Activated CD4-positive, alpha-beta T cell treated with anti-CD3 and anti-CD28 coated beads, Interleukin-10, Interleukin-2, amounts not matched to agents 100 ng/mL and 50 ng/mL, durations not matched to agents 16 hours and 8 hours (primary cell): ENCODE measurements around the gene TACSTD2.
A peak's percentile ranks its signal among the peaks of the same experiment; 100 is the strongest.
"Not testable (repeated sequence)": the region's sequence is repeated elsewhere in the genome, so short reads cannot be mapped to it uniquely, and the experiment has no call there.

Experiments used
- DNase-seq: peaks from one replicate; pipeline ENCODE4 v3.0.0-alpha.2; 2020

The TACSTD2 gene, protein sequence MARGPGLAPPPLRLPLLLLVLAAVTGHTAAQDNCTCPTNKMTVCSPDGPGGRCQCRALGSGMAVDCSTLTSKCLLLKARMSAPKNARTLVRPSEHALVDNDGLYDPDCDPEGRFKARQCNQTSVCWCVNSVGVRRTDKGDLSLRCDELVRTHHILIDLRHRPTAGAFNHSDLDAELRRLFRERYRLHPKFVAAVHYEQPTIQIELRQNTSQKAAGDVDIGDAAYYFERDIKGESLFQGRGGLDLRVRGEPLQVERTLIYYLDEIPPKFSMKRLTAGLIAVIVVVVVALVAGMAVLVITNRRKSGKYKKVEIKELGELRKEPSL

DNA sequence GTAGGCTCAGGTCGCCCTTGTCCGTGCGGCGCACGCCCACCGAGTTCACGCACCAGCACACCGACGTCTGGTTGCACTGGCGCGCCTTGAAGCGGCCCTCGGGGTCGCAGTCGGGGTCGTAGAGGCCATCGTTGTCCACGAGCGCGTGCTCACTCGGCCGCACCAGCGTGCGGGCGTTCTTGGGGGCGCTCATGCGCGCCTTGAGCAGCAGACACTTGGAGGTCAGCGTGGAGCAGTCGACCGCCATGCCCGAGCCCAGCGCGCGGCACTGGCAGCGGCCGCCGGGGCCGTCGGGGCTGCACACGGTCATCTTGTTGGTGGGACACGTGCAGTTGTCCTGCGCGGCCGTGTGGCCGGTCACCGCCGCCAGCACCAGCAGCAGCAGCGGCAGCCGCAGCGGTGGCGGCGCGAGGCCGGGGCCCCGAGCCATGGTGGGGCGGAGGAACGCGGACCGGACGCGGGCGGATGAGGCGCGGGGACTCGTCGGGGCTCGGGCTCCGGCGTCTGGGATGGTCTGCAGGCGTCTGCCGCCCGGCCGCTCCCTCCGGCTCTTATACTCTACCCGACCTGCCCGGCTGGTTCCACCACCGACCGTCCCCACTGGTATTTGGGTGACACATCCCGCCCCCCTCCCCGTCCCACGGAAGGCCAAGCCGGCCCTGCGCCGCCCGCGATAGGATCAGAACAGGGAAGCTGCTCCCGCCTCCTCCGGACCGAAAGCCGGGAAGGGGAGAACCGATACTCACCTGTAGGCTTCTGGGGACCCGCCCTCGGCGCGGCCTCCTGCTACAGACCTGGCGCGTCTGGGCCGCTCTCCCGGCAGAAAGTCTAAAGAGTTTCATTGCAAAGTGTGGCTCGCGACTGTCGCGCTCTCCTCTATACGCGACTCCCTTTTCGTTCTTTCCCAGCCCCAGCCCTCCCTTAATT is at the start of gene TACSTD2:
TSS of gene TACSTD2 (minus strand) at position 526 of the 927 bp plus-strand sequence. CDS start at position 430, 96 bp downstream.
- no peak for DNase-seq

DNA sequence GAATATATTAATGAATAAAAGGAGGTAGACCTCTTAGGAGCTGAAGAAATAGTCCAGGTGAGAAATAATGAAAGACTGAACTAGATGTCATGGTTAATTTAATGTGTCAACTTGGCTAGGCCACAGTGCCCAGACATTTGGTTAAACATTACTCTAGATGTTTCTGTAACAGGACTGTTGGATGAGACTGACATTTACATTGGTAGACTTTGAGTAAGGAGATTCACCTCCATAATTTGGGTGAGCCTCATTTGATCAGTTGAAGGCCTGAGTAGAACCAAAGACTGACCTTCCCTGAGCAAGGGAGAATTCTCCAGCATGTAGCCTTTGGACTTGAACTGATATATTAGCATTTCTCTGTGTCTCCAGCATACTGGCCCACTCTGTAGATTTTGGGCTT is 49.2 kb upstream of the TACSTD2 start:
- DNase-seq: no peak

DNA sequence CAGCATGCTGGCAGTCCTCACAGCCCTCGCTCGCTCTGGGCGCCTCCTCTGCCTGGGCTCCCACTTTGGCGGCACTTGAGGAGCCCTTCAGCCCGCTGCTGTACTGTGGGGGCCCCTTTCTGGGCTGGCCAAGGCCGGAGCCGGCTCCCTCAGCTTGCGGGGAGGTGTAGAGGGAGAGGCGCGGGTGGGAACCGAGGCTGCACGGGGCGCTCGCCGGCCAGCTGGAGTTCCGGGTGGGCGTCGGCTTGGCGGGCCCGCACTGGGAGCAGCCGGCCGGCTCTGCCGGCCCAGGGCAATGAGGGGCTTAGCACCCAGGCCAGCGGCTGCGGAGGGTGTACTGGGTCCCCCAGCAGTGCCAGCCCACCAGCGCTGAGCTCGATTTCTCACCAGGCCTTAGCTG is 46.2 kb upstream of the TACSTD2 start:
- DNase-seq: not testable (repeated sequence)

DNA sequence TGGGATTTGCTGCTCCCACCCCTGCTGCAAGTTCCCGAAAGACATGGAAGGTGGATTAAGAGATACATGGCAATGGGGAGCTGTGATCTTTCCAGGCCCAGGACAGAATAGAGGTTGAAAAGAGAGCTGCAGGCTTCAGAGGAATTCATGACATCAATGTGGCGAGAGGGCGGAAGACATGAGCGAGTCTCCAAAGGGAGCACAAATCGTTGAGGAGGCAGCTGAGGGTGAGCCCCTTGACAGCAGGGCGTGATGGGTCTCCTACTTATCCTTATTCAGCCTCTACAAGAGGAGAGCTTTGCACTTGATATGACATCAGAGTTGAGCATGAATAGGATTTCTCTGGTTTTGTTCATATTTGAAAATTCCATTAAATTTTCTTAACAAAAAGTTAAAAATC is 45.5 kb upstream of the TACSTD2 start:
- no peak for DNase-seq

DNA sequence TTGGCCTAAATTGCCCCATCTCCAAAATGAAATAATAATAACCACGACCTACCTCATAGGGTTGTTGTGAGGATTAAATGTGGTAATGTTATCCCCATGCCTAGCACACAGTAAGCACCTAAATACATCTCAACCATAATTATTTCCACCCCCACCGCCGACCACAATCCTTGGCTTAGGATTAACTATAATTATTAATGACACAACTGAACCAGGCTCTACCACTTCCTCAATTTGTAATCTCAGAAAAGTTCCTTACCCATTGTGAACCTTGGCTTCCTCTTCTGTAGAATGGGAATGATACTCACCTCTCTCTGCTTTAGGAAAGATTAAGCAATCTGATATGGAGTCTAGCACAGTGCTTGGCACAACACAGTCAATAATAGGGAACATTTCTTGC is 44.3 kb upstream of the TACSTD2 start:
- no peak for DNase-seq

DNA sequence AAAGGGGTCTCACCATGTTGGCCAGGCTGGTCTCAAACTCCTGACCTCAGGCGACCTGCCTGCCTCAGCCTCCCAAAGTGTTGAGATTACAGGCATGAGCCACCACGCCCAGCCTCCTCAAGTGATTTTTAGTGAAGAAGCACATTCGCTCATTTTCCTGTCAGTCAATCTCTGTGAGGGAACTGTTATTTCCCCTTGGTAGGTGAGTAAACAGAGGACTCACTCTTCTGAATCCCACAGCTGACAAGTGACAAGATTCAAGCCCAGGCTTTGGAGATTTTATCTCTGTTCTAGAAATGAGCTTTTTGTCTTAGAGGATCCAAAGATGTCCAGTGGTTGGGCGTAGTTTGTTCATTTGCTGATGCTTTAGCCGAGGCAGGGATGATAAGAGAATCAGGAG is 43.9 kb upstream of the TACSTD2 start:
- DNase-seq: peak; percentile 21

DNA sequence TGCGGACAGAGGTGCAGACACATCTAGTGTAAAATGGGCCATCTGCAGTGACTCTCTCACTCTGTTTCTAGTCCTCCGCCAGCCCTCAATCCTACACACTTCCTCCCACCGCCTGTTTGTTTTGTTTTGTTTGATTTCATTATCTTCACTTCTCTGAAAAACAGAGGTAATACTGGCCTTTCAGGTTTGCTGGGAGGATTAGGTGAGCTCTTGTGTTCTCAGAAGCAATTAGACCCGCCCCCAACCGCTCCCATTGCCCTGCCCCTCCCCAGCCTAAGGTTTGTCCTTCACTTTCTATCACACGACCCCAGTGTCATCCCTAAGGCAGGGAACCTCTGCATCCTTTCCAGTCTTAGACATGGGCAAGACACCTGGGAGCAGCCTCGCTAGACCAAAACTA is 43.2 kb upstream of the TACSTD2 start:
- DNase-seq: no peak

DNA sequence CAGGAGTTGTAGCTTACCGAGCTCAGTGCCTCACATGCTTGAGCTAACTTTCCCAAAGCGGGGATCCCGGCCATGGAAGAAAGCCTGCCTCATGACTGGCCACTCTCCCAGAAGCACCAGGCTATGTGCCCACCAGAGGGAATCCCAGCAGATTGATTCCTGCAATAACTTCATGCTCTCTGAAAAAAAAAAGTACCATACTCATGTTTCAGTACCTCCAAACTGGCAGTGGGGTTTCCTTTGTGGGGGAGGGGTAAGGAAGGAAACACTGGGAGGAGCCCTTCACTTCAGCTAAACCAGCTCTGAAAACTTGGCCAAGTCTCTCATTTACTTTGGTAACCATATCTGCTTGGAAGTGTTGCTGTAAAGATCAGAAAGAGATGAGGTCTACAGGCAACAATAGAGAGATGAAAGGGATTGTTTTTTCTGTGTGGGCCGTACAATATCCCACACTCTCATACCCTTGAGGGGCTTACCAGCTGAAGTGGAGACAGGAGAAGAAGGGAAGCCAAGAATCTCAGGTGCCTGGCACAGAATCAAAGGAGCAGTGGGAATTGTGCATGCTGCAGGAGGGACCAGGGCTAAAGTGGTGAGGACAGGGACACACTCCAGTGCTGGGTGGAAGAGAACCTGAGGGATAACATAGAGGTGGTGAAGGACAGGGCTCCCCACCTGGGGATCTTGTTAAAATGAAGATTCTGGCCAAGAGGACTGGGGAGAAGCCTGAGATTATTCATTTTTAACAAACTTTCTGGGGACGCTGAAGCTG is 42.4 kb upstream of the TACSTD2 start:
- DNase-seq: no peak

DNA sequence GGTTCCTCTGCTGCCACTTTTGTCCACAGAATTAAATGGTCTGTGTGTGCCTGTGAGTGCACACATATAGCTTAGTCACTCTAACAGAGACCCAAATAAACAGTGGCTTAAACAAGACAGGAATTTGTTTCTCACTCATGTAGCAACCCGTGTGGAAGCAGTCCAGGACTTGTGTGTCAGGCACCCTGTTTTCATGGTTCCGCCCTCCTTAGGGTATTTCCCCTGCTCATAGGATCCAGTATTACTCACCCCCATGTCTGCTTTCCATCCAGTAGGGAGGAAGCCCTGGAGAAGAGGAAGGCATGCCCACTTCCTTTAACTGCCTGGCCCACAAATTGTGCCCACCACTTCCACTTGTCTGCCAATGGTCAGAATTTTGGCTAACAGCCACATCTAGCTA is 41.3 kb upstream of the TACSTD2 start:
- peak; percentile 2 for DNase-seq

DNA sequence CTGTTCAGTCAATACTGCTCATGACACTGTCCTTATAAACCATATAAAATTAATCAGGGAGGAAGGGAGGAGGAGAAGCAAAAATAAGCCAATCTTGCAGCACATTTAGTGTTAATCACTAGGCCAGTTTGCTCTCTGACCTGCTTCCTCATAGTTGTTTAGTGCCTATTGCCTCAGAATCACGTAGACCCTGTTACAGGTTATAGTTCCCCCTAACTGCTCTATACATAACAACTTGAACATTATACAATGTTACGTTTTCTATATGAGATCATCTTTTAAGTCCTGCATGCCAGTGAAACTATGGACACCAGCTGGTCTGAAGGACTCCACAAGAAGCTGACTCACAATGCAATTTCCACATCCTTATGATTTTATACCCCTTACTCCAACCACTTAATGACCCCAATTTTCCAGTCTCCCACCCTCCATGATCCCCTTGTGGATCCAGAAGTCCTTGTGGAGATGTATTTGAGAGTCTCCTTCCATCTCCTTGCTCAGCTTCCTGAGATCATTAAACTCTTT is 34.9 kb upstream of the TACSTD2 start:
- no peak for DNase-seq

DNA sequence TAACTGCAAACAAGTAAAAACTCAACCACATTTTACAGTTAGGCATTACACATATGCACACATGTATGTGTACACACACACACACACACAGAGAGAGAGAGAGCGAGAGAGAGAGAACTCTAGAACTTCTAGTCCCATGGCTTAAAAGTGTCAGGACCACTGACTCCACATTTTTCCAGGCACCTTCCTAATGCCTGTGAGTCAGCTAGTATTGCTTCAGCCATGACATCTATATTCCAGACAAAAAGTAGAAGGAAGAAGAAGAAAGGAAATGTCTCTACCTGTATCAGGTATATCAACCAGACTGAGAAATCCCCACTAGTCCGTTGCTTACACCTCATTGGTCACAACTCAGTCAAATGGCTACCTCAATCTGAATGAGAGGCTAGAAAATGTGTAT is 31.9 kb upstream of the TACSTD2 start:
- no peak for DNase-seq

DNA sequence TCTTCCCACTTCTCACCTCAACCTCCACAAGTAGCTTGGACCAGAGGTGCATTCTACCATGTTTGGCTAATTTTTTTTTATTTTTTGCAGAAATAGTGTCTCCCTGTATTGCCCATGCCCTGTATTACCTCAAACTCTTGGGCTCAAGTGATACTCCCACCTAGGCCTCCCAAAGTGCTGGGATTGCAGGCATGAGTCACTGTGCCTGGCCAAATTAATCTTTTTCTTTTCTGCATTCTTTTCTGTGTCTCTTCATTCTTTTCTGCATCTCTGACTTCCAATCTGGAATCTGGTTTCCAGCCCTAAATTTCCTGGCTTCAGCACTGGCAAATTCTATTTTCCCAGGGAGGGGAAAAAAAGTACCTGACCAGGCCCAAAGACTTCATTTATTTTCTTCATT is 31.2 kb upstream of the TACSTD2 start:
- no peak for DNase-seq

DNA sequence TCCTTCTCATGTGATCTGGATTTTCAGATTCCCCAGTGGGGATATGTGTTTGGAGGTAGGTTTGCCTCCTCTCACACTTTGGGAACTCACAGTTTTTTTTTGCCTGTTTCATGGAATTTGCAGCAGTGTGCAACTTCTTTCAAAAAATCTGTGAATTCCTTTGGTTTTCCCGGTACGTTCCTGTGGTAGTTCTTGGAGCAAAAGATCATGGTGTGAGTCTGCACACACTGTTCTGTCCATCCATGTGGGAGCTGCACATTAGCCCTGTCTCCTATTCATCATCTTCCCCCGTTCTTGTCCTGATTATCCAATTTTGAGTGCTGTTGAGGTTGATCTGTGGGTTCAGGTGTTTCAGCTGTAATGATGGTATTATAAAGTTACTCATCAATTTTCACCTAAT is 30.3 kb upstream of the TACSTD2 start:
- no peak for DNase-seq

DNA sequence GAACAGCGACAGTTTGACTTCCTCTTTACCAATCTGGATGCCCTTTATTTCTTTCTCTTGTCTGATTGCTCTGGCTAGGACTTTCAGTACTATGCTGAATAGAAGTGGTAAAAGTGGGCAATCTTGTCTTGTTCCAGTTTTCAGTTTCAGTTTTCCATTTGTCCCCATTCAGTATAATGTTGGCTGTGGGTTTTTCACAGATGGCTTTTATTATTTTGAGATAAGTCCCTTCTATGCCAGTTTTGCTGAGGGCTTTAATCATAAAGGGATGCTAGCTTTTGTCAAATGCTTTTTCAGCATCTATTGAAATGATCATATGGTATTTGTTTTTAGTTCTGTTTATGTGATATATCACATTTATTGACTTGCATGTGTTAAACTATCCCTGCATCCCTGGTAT is 24.9 kb upstream of the TACSTD2 start:
- not testable (repeated sequence) for DNase-seq

DNA sequence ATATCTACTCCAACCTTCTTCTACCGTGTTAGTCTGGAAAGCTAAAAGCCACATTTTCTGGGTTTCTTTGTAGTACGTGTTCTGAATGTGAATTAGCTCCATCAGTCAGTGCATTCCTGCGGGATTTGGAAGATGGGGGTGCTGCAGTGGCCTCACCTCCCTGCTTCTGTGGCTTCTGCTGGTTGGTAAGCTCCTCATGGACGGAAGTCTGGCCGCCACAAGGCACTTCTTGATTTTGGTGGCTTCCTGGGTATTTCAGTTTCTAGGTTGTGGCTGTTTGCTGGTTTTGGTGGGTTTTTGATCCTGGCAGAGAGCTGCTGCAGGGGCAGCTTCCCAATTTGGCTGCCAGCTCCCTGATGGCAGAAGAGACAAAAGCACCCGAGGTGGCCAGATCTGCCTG is 20.9 kb upstream of the TACSTD2 start:
- no peak for DNase-seq

DNA sequence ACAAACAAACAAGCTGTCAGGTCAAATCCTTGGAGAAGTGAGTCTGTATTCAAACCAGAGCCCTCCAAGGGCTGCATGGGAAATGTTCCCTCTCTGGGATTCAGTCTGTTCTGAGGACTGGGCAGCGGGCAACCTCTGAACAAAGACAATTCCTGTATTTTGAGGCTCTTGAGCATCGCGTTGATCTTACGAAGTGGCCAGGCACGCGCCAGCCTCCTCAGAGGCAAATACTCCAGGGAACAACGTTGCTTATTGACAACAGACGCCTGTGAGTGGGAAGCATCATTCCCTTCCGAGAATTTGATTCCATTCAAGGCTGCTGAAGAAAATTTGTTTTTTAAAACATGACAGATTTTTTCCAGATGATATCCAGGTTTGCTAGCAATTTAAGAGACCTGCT is 20.0 kb upstream of the TACSTD2 start:
- no peak for DNase-seq

DNA sequence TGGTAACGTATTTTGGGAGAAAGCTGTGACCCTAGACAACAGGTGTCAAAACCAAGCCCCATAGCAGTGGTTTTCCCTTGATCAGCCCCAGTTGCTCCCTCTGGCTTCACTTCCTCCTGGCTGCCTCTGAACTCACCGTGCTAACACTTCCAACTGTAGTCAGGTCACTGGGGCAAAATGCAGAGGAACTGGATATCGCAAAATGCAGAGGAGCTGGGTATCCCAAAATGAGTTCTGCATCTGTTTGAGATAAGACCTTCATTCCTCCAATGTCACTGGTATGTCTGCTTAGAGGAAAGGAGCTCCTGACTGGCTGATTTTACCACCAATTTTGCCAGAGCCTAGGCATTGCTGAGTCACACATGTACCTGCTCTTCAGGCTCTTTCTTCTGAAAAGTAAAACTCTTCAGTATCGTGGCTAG is 19.6 kb upstream of the TACSTD2 start:
- no peak for DNase-seq

DNA sequence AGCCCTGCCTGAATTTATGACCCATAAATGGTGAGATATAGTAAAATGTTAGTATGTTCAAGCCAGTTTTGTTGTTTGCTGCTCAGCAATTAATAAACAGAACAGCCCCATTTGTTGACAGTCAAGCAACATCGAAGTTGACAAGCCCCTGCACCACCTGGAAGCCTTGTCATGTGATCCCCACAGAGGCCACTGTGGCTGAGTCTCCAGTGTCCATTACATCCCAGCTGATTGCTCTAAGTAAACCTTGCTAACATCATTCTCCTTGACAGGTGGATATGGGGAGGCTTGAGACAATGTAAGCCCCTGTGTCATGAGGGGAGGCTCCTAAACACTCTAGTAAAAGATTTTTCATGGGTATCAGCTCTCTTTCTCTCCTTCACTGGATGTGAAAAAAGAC is 17.5 kb upstream of the TACSTD2 start:
- DNase-seq: no peak

DNA sequence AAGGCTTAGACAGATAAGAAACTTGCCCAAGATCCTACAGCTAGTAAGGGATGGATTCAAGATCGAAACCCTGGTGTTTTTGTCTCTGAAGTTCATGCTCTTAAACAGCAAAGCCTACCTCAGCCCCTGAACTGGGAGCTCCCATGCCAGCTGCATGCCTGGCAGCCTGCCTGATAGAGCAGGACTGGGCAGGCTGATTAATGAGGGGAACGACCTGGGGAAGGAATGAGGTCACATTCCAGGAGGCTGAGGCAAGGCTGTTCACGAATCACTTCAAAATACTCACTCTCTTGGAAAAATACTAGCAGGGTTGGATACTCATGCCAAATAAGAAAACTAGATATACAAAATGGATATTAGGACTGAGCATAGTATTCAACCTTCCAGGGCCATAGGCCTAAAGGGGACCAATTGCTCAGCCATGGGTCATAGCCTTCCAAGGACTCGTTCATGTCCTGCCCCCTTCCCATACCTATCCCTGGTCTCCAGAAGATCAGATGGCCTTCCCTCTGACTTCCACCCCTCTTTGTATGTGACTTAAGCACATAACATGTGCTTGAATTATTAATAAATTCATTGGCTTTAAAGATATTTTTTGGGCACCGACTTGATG is 15.6 kb upstream of the TACSTD2 start:
- no peak for DNase-seq

DNA sequence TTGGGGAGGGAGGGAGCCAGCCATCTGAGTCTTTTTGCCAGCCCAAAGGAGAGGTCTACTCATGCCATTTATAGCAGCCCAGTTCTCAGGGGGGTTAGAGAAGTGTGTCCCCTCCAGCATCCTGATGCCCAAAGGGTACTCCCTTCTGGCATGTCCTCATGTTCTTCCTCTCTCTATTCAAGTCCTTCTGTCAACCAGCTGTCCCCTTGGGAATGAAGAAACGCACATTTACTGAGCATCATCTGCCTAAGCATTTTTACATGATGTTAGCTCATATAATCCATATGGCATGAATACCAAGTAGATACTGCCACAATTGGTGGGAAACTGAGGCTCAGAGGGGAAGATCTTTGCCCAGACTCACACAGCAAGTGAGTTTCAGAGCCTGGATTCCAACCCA is 14.8 kb upstream of the TACSTD2 start:
- DNase-seq: no peak

DNA sequence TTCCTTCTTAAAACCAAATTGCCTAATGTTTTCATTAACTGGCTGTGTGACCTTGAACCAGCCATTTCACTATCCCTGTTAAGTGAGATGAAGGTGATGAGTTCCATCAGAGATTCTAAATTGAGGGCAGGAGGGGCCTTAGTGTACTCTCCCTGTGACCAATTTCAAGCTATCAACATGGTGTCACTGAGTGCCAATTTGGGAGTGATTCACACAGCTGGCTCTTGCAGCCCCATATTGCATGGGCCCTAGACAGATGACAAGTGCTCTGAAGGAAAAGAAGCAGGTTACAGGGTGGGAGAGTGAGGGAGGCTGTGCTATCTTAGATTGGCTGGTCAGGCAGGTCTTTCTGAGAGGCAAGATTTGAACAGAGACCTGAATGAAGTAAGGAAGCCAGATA is 13.0 kb upstream of the TACSTD2 start:
- DNase-seq: no peak

DNA sequence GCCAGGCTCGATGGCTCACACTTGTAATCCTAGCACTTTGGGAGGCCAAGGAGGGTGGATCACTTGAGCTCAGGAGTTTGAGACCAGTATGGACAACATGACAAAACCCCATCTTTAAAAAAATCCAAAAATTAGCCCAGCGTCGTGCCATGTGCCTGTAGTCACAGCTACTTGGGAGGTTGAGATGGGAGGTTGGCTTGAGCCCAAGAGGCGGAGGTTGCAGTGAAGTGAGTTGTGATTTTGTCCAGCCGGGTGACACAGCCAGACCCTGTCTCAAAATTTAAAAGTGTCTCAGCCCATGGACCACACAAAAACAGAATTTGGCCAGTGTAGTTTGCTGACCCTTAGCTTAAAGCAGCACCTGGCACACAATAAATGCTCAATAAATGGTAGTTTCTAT is 11.3 kb upstream of the TACSTD2 start:
- DNase-seq: no peak

DNA sequence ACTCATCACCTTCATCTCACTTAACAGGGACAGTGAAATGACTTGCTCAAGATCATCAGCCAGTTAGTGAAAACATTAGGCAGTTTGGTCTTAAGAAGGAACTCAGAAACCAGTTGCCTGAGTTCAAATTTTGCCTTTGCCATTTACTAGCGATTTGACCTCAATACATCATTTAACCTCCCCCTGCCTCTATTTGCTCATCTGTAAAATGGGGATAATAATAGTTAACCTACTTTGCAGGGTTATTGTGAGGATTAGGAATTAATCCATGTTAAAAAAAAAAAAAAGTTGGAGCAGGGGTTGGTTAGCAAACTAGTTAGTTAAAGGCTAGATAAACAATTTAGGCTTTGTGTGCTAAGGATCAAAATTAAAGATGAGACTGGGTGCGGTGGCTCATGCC is 10.6 kb upstream of the TACSTD2 start:
- DNase-seq: no peak
